Stimulated activated CD4-positive, alpha-beta T cell treated with anti-CD3 and anti-CD28 coated beads, Interleukin-12 subunit alpha, Interleukin-12 subunit beta, amount 100 ng/mL, for 48 hours (primary cell): ENCODE measurements around the gene TASP1.
A peak's percentile ranks its signal among the peaks of the same experiment; 100 is the strongest.

Experiments
- DNase-seq, 3 donors: peaks; one replicate each; pipeline ENCODE4 v3.0.0-alpha.2; 2020; ENCODE audit warnings: low read depth in 2 of 3, low spot score in 1 of 3

TASP1 gene

GRCh38 chr20:13574071-13574470 is 64.7 kb downstream of the TASP1 start:
- DNase-seq = no peak

DNA sequence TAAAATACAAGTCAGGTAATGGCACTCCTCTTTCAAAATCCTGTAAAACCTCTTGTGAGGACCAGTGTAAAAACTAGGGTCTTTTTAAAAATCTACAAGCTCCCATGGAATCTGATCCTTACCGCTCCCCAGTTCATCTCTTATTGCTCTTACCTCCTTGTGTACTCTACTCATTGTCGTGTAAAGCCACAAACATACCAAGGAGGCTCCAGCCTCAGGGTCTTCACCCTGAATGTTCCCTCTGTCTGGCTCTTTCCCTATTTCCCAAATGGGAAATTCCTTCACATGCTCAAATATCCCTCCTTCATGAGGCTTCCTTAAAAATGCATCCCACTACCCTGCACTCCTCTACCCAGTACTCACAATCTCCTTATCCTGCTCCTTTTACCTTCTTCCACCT is 67.1 kb downstream of the TASP1 start:
- no peak for DNase-seq

GRCh38 chr20:13567663-13568062 is 71.1 kb downstream of the TASP1 start:
- no peak for DNase-seq

GRCh38 chr20:13563854-13564253 is 74.9 kb downstream of the TASP1 start:
- no peak for DNase-seq

DNA sequence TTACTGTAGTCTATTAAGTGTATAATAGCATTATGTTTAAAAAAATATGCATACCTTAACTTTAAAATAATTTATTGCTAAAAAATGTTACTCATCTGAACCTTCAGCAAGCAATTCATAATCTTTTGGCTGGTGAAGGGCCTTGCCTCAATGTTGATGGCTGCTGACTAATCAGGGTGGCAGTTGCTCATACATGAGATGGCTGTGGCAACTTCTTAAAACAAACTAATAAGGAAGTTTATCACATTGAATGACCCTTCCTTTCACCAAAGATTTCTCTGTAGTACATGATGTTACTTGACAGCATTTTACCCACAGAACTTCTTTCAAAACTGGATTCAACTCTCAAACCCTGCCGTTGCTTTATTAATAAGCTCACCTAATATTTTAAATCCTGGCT is 84.0 kb downstream of the TASP1 start:
- no peak for DNase-seq

DNA sequence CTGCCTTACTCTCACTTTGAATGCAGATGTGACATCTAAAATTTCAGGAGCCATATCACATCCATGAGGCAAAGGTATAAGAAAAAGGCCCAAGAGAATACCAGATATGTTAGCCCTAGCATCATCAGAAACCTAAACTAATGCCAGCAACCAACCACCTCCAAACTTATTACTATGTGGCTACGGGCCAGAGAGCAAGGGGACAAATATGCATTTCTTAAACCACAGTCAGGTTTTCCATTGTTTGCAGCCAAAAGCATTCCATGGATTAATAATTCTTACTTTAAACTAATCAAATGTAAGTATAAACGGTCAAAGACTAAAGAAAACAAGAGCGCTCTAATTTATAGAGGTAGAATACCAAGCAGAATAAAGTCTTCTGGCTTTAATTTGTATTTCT is 84.7 kb downstream of the TASP1 start:
- DNase-seq = no peak

GRCh38 chr20:13552061-13552460 is 86.7 kb downstream of the TASP1 start:
- no peak for DNase-seq

DNA sequence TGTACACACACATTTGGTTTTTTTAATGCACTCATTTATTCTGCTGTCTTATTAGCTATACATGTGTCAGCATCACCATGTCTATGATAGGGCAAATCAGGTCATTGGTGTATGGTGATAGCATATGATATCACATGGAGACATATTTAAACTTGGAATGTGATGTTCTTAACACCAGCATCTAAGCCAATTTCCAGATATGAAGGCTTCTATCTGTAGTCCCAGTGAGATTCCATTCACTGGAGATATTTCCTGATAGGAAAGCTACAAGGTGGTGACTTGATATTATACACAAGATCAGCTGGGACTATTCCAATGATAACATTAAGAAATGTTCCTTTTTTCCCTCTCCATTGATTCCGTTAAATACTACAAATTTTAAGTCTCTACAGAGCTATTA is 89.3 kb downstream of the TASP1 start:
- no peak for DNase-seq

DNA sequence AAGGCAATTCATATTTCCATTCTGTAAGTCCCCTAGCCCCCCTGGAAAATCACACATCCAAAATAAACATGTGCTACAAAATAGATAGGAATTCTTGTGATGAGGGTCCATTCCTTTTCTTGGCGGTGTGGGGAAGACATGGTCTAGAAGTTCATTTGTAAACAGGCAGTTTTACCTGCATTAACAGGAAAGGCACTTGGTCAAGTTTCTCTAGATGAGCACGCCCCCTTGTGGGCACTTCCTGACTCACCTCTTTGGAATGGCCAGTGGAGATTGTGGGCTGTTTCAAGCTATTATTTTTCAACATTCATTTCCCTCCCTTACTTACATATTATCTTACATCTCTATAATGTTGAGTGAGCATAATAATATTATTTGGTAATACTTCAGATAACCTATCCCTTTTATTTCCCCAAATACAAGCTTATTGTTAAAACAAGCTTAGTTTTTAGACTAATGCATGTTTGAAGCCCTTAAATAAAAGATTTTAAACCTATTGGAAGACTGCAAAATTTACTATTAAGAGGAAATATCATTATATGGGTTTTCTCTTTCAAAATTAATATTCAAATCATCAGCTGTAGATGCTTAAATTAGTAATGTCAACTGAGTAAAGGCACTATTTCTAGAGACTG is 92.1 kb downstream of the TASP1 start:
- peak; percentile 42 to 72 (median 58) for DNase-seq

DNA sequence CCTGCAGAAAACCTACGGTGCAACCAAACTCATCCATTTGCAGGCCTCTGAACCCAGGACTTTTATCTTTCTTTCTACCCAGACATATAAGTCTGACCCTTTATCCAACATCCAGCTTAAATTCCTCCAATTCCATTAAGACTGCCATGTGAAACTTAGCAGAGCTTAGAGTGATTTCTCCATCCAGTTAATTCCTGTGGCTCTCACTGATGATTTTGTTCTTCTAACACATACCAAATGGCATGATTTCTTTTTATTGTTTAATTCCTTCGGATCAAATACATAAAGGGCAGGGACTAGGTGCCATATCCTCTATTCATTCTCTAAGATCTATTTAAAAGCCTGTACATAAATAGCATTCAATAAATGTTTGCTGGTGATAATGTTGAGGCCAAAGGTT is 92.9 kb downstream of the TASP1 start:
- no peak for DNase-seq

- no peak for DNase-seq
Measured at GRCh38 chr20:13543783-13544182, 94.9 kb downstream of the TASP1 start.

DNA sequence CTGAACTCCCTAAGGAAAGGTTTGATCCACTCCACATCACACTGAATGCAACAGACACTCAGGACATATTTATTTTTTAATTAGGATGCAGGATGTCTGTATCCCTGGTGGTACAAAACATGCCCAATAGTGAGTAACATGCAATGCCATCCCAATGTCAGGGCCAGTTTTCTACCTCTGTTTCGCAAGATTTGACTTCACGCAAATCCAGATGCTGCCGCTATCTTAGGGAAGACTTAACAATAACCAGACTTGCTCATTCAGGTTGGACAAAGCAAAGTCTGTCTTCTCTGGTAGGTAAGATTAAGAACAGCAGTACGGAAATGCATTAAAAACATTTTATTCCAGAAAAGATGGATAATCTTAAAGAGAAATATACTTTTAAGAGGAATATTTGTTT is 103.1 kb downstream of the TASP1 start:
- DNase-seq = no peak

DNA sequence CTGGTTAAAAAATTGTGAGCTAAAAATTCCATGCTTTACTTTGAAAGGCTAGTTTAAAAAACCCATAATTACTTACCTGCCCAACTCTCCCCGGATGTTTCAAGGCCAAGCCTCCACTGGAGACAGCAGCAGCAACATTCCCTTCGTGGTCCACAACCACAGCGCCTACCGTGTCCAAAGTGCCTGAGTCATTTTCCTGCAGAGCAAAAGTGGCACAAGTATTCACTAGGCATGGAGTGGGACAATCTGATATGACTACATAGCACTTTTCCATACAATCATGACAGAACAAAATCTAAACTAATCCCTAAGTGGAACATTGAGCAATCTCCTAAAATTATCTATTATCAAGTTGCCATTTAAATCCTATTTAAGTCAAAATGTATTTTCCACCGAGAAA is 104.8 kb downstream of the TASP1 start:
- no peak for DNase-seq

DNA sequence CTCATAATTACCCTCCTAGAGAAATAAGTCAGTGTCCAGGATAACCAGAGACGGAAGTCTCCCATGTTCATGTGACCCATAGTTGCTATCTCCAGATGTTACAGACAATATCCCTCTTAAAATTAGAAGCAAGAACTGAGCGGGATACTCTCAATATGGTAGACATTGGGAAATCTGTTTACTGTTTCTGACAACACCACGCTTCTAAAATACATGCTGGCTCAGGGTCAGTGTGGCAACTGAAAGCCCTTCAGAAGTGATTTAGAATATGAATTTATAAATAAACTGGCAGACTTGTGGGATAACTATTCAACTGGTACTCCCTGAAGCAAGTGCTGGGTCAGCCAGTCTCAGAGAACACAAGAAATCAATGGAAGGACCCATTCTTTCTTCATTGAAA is 108.6 kb downstream of the TASP1 start:
- no peak for DNase-seq

DNA sequence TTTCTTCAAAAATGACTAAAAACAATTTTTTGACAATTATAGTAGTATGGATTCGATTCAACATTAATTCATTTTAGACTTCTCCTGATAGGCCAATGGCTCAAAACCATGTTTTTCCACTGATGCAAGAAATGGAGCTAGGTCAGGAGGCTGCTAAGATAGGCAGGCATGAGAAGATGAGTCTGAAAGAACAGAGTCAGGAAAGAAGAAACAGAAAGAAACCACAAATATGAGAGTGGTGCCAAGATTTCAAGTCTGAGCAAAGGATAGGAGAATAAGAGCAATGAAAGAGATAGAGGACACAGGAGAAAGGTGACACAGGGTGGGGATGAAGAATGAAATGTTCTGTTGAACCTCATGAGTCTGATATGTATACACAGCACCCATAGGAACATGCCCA is 112.2 kb downstream of the TASP1 start:
- DNase-seq = no peak

GRCh38 chr20:13525225-13525940 is 113.3 kb downstream of the TASP1 start:
- DNase-seq = no peak

DNA sequence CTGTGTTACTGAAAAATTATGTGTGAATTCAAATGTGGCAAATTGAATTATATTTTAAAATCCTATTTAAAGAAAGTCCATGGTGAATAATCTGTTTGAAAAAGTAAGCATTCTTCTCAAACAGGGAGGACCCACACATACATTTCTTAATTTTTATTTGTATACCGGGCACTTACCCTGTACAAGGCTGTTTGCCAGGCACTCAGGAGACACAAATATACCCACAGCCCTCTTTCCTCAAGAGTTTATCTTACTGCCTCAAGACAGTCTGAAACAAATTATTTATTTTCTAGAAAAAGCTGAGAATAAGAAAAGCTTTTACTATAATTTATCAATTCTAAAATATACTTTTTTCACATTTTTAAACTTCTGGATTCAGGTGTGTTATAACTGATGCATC is 114.4 kb downstream of the TASP1 start:
- no peak for DNase-seq

DNA sequence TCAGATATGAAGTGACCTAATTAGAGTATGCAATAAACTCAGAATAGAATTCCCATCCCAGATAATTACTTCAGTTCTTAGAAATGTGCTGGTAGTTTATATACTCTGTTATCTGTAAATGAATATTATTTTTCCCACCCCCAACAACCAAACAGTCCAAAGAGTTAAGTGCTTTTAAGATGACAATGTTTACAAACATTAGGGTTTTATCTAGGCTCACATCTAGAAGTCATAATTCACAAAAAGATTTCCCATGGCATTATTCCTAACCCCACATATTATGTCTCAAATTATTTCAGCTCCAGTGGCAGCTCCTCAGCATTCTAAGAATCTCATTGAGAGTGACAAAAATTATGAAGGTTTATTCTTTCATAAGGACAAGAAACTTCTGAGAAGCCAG is 120.9 kb downstream of the TASP1 start:
- no peak for DNase-seq

GRCh38 chr20:13515796-13516558 is 122.8 kb downstream of the TASP1 start:
- no peak for DNase-seq

- no peak for DNase-seq
Measured at GRCh38 chr20:13515291-13515690, 123.4 kb downstream of the TASP1 start.

DNA sequence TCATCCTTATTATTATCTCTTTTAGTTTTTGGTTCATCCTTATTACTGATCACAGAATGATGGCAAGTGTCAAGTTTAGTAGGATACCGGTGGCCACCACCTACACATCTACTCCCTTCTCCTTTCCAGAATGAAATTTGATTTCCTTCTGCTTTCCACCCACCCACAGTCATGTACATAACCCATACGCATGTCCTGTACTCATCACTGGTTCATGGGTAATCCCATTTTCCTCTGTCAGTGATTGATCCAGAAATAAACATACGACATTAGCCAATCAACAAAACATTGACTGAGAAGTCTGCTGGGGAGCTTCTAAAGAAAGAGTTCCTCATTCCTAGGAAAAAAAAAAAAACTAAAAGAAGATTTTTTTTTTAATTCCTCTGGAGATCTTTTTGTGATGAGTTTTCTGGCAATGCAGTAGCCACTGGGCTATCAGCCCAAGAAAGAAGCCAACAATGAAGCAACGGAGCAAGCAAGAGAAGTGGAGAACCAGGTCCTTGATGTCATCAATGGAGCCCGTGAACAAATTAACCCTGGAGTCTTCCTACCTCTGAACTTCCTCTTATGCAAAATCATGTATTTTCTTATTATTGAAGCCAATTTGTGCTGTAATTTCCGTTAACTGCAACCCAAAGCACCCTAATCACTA is 127.8 kb downstream of the TASP1 start:
- no peak for DNase-seq

DNA sequence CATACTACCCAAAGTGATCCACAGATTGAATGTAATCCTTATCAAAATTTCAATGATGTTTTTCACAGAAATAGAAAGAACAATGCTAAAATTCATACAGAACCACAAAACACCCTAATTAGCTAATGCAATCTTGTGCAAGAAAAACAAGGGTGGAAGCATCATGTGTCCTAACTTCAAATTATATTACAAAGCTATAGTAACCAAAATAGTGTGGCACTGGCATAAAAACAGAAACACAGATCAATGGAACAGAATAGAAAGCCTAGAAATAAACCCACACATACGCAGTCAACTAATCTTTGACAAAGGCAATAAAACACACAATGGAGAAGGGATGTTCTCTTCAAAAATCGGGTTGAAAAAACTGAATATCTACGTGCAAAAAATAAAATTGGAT is 131.1 kb downstream of the TASP1 start:
- DNase-seq = no peak
